Karpas-422 (cell line): ENCODE measurements around the gene FBXO30. TPM values are rescaled to one million over a fixed set of nuclear protein-coding genes. Genes with fewer than 3 reads are reported as not detected.

ENCODE experiments used
- DNase-seq: peaks from one replicate; pipeline ENCODE4 v3.0.0-alpha.2; 2015
- H2AFZ ChIP-seq: fragments of 200-600 bp; sonication (generic); 2 replicates; pipeline ENCODE4 v1.6.1; 2014; ENCODE audit warnings: antibody characterized with exemption, low read length, mixed read lengths
- H3K27ac ChIP-seq: fragments of 200-600 bp; sonication (generic); 2 replicates; pipeline ENCODE4 v1.5.1; 2014; ENCODE audit warnings: mild to moderate bottlenecking, low read length, moderate library complexity
- H3K27me3 ChIP-seq: fragments of 200-600 bp; sonication (generic); 2 replicates; pipeline ENCODE4 v1.6.1; 2014; ENCODE audit warnings: low read length, mixed read lengths
- H3K36me3 ChIP-seq: fragments of 200-600 bp; sonication (generic); 2 replicates; pipeline ENCODE4 v1.6.1; 2014; ENCODE audit warnings: low read length, mixed read lengths; ENCODE audit not compliant: insufficient read depth
- H3K4me1 ChIP-seq: fragments of 200-600 bp; sonication (generic); 2 replicates; pipeline ENCODE4 v1.6.1; 2014; ENCODE audit warnings: mild to moderate bottlenecking, low read length, mixed read lengths
- H3K4me2 ChIP-seq: fragments of 200-600 bp; sonication (generic); 2 replicates; pipeline ENCODE4 v1.6.1; 2014; ENCODE audit warnings: low read length, low read depth, mild to moderate bottlenecking; ENCODE audit not compliant: poor library complexity, severe bottlenecking
- H3K4me3 ChIP-seq: fragments of 200-600 bp; sonication (generic); 2 replicates; pipeline ENCODE4 v1.5.1; 2014; ENCODE audit warnings: mild to moderate bottlenecking, antibody characterized with exemption, low read length, mixed read lengths
- H3K79me2 ChIP-seq: fragments of 200-600 bp; sonication (generic); 2 replicates; pipeline ENCODE4 v1.6.1; 2014; ENCODE audit warnings: mild to moderate bottlenecking, low read length, mixed read lengths
- H3K9ac ChIP-seq: fragments of 200-600 bp; sonication (generic); 2 replicates; pipeline ENCODE4 v1.6.0; 2014; ENCODE audit warnings: low read length
- H3K9me2 ChIP-seq: fragments of 200-600 bp; sonication (generic), shearing (Covaris generic); replicated peaks from 2 replicates; pipeline ENCODE4 v1.6.0; 2014; ENCODE audit warnings: mild to moderate bottlenecking, low read length, moderate library complexity; ENCODE audit not compliant: insufficient read depth
- H3K9me3 ChIP-seq: fragments of 300-700, 200-600 bp; sonication (generic); 2 replicates; pipeline ENCODE4 v1.6.1; 2014; ENCODE audit warnings: low read length, mixed read lengths
- H4K20me1 ChIP-seq: fragments of 200-600 bp; sonication (generic); 2 replicates; pipeline ENCODE4 v1.6.1; 2014; ENCODE audit warnings: mild to moderate bottlenecking, antibody characterized with exemption, low read length, low read depth; ENCODE audit not compliant: insufficient read depth
- total RNA-seq: library from RNA; depleted of rRNA; stranded (reverse); fragments of >200 nt; shearing (Covaris generic); gene quantifications from 2 replicates; pipeline ENCODE4 v1.2.3, GENCODE V29; 2014; ENCODE audit warnings: low replicate concordance

FBXO30 gene
- total RNA-seq, 1 experiment from 2014 or later = 30.6 TPM

- peaks cover 75% of the 10 kb centered on the region for H3K36me3 ChIP-seq
- no peaks in the 10 kb centered on the region for H3K9me3 ChIP-seq
- H3K27ac ChIP-seq = no peak overlapping the region
- peaks cover 28% of the 10 kb centered on the region for H3K4me1 ChIP-seq
- H3K9me2 ChIP-seq = no peaks in the 10 kb centered on the region
- H3K79me2 ChIP-seq = peaks cover 100% of the 10 kb centered on the region
- no peak overlapping the region for H3K4me3 ChIP-seq
- H3K27me3 ChIP-seq = no peaks in the 10 kb centered on the region
- H3K4me2 ChIP-seq = no peak overlapping the region
- H3K9ac ChIP-seq = no peak overlapping the region
- no peak for DNase-seq
- no peaks in the 10 kb centered on the region for H4K20me1 ChIP-seq
- no peak overlapping the region for H2AFZ ChIP-seq
Measured at GRCh38 chr6:145798530-145798929, 16.1 kb downstream of the FBXO30 start.

DNA sequence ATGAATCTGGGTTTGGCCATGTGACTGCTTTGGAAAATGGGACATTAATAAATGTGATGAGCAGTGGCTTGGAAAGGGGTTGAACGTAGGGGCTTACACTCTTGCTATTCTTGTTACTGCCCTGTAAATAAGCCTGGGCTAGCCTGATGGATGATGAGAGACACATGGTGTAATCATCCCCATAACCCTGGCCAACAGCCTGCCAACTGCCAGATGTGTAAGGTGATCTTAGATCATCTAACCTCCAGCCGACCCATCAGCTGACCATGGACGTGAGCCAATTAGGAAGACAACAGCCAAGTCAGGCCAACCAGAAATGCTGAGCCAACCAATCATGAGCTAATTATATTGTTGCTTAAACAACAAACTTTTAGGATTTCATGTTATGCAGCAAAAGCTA, 25.2 kb downstream of the FBXO30 start:
- no peak overlapping the region for H3K4me3 ChIP-seq
- peaks cover 48% of the 10 kb centered on the region for H3K79me2 ChIP-seq
- H2AFZ ChIP-seq = no peak overlapping the region
- H3K36me3 ChIP-seq = peaks cover 33% of the 10 kb centered on the region
- no peak overlapping the region for H3K27ac ChIP-seq
- H3K9ac ChIP-seq = no peak overlapping the region
- H3K27me3 ChIP-seq = no peaks in the 10 kb centered on the region
- no peaks in the 10 kb centered on the region for H3K4me1 ChIP-seq
- no peaks in the 10 kb centered on the region for H3K9me2 ChIP-seq
- H3K4me2 ChIP-seq = no peak overlapping the region
- no peak for DNase-seq
- H4K20me1 ChIP-seq = no peaks in the 10 kb centered on the region
- no peaks in the 10 kb centered on the region for H3K9me3 ChIP-seq

- Histone ChIP-seq H3K79me2 (peaks cover 32% of the 10 kb centered on the region), H4K20me1 (no peaks in the 10 kb centered on the region), H3K4me1 (no peaks in the 10 kb centered on the region), H3K4me2 (no peak overlapping the region), H3K27ac (no peak overlapping the region), H2AFZ (no peak overlapping the region), H3K9me3 (no peaks in the 10 kb centered on the region), H3K36me3 (peaks cover 33% of the 10 kb centered on the region), H3K4me3 (no peak overlapping the region), H3K27me3 (no peaks in the 10 kb centered on the region), H3K9ac (no peak overlapping the region), H3K9me2 (no peaks in the 10 kb centered on the region)
- no peak for DNase-seq
Measured at GRCh38 chr6:145787688-145788087, 26.9 kb downstream of the FBXO30 start.

GRCh38 chr6:145784683-145785082, 29.9 kb downstream of the FBXO30 start:
- Histone ChIP-seq H2AFZ (no peak overlapping the region), H4K20me1 (no peaks in the 10 kb centered on the region), H3K27ac (no peak overlapping the region), H3K4me3 (no peak overlapping the region), H3K9me3 (no peaks in the 10 kb centered on the region), H3K9me2 (no peaks in the 10 kb centered on the region), H3K36me3 (peaks cover 39% of the 10 kb centered on the region), H3K9ac (no peak overlapping the region), H3K79me2 (peaks cover 8% of the 10 kb centered on the region), H3K4me2 (no peak overlapping the region), H3K27me3 (no peaks in the 10 kb centered on the region), H3K4me1 (no peaks in the 10 kb centered on the region)
- no peak for DNase-seq

DNA sequence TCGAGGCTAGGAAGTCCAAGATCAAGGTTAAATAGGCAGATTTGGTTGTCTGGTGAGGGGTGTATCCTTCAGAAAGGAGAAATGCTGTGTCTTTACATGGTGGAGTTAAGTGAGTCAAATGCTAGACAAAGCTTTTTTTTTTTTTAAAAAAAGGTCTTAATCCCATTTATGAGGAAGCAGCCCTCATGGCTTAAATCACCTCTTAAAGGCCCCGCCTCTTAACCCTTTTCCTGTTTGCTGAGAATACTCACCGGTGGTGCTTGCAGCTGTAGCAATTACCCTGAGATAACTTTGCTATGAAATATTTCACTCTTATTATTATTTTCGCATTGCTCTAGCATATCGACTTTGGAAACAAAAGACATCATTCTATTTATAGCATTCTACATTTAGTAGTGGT, 30.8 kb downstream of the FBXO30 start:
- no peaks in the 10 kb centered on the region for H3K27me3 ChIP-seq
- no peaks in the 10 kb centered on the region for H4K20me1 ChIP-seq
- H3K4me3 ChIP-seq = no peak overlapping the region
- peaks cover 39% of the 10 kb centered on the region for H3K36me3 ChIP-seq
- H3K4me1 ChIP-seq = no peaks in the 10 kb centered on the region
- DNase-seq = no peak
- H3K9ac ChIP-seq = no peak overlapping the region
- no peak overlapping the region for H3K27ac ChIP-seq
- H3K4me2 ChIP-seq = no peak overlapping the region
- no peaks in the 10 kb centered on the region for H3K9me3 ChIP-seq
- no peaks in the 10 kb centered on the region for H3K9me2 ChIP-seq
- H2AFZ ChIP-seq = no peak overlapping the region
- H3K79me2 ChIP-seq = peaks cover 4% of the 10 kb centered on the region; the same call in 1 of the 2 replicates

GRCh38 chr6:145772846-145773245, 41.7 kb downstream of the FBXO30 start:
- Histone ChIP-seq H3K4me1 (no peaks in the 10 kb centered on the region), H3K9me3 (no peaks in the 10 kb centered on the region), H3K27me3 (no peaks in the 10 kb centered on the region), H3K27ac (no peak overlapping the region), H3K4me2 (no peak overlapping the region), H3K4me3 (no peak overlapping the region), H4K20me1 (no peaks in the 10 kb centered on the region), H3K9ac (no peak overlapping the region), H3K9me2 (no peaks in the 10 kb centered on the region), H3K79me2 (no peaks in the 10 kb centered on the region), H2AFZ (no peak overlapping the region), H3K36me3 (no peaks in the 10 kb centered on the region)
- DNase-seq = no peak

GRCh38 chr6:145765449-145765848, 49.1 kb downstream of the FBXO30 start:
- H2AFZ ChIP-seq = no peak overlapping the region
- H3K36me3 ChIP-seq = no peaks in the 10 kb centered on the region
- no peak overlapping the region for H3K27ac ChIP-seq
- H3K4me2 ChIP-seq = no peak overlapping the region
- H3K9me2 ChIP-seq = no peaks in the 10 kb centered on the region
- H3K4me1 ChIP-seq = peaks cover 32% of the 10 kb centered on the region
- no peak for DNase-seq
- no peak overlapping the region for H3K4me3 ChIP-seq
- H3K9ac ChIP-seq = no peak overlapping the region
- H3K79me2 ChIP-seq = no peaks in the 10 kb centered on the region
- H3K27me3 ChIP-seq = no peaks in the 10 kb centered on the region
- H3K9me3 ChIP-seq = no peaks in the 10 kb centered on the region
- no peaks in the 10 kb centered on the region for H4K20me1 ChIP-seq

DNA sequence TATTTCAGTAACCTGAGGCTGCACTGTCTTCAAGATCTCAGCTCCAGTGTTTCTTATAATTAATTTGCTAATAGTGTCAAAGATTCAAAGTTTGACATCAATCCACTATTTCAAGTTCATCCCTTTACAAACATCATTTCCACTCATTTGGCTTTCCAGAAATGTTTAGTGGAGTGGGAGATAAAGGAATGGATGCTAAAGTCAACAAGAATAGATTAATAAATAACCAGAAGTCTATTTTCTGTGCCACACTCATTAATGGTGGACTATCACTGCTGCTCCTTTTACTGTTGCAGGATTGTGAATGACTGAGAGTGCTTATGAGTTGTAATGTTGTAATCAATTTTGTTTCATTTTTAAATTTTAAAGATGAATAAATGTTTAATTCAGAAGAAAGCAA, 50.9 kb downstream of the FBXO30 start:
- Histone ChIP-seq H3K36me3 (no peaks in the 10 kb centered on the region), H3K79me2 (no peaks in the 10 kb centered on the region), H3K27ac (no peak overlapping the region), H3K4me3 (no peak overlapping the region), H3K4me2 (peak overlapping the region; percentile 30), H3K9me3 (no peaks in the 10 kb centered on the region), H4K20me1 (no peaks in the 10 kb centered on the region), H3K9ac (no peak overlapping the region), H3K27me3 (no peaks in the 10 kb centered on the region), H3K4me1 (peaks cover 32% of the 10 kb centered on the region), H2AFZ (no peak overlapping the region), H3K9me2 (no peaks in the 10 kb centered on the region)
- DNase-seq = no peak

DNA sequence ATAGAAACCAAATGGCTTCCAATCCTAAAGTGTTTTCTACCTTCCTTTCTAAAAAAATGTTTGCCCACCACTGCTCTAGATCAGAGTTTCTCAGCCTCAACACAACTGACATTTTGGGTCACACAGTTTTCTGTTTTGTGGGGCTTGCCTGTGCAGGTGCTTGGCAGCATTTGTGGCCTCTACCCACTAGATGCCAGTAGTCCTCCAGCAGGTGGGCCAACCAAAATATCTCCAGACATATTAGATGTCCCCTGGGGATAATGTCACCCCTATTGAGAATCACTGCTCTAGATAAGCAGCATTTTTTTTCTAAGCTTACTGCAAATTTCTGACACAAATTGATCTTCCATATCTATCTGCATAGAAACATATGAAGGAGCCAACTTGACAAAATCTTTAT, 53.0 kb downstream of the FBXO30 start:
- peaks cover 32% of the 10 kb centered on the region for H3K4me1 ChIP-seq
- H3K9ac ChIP-seq = no peak overlapping the region
- peak overlapping the region; percentile 32 for H3K4me2 ChIP-seq
- no peaks in the 10 kb centered on the region for H3K36me3 ChIP-seq
- no peak overlapping the region for H3K27ac ChIP-seq
- peak; percentile 84 for DNase-seq
- no peak overlapping the region for H3K4me3 ChIP-seq
- H4K20me1 ChIP-seq = no peaks in the 10 kb centered on the region
- no peaks in the 10 kb centered on the region for H3K9me2 ChIP-seq
- no peaks in the 10 kb centered on the region for H3K9me3 ChIP-seq
- no peak overlapping the region for H2AFZ ChIP-seq
- no peaks in the 10 kb centered on the region for H3K79me2 ChIP-seq
- H3K27me3 ChIP-seq = no peaks in the 10 kb centered on the region
